Measurements from ENCODE around the gene NLRP3.
"Not testable (repeated sequence)": the region's sequence is repeated elsewhere in the genome, so short reads cannot be mapped to it uniquely, and the experiment has no call there.

Gene NLRP3

GRCh38 chr1:247415423-247416361 lies at the start of gene NLRP3:
Gene NLRP3 (plus strand): TSS chr1:247416173. CDS start chr1:247418801, 2,628 bp downstream.
- no peak for DNase-seq (ENCODE audit: low read depth)

DNA sequence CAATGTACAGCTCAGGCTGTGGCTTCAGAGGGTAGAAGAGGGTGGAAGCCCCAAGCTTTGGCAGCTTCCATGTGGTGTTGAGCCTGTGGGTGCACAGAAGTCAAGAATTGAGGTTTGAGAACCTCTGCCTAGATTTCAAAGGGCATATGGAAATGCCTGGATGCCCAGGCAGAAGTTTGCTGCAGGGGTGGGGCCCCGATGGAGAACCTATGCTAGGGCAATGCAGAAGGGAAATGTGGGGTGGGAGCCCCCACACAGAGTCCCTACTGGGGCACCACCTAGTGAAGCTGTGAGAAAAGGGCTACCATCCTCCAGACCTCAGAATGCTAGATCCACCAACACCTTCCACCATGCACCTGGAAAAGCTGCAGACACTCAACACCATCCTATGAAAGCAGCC lies 49.6 kb upstream of the NLRP3 start:
- not testable (repeated sequence) for DNase-seq (ENCODE audit: low read depth)

DNA sequence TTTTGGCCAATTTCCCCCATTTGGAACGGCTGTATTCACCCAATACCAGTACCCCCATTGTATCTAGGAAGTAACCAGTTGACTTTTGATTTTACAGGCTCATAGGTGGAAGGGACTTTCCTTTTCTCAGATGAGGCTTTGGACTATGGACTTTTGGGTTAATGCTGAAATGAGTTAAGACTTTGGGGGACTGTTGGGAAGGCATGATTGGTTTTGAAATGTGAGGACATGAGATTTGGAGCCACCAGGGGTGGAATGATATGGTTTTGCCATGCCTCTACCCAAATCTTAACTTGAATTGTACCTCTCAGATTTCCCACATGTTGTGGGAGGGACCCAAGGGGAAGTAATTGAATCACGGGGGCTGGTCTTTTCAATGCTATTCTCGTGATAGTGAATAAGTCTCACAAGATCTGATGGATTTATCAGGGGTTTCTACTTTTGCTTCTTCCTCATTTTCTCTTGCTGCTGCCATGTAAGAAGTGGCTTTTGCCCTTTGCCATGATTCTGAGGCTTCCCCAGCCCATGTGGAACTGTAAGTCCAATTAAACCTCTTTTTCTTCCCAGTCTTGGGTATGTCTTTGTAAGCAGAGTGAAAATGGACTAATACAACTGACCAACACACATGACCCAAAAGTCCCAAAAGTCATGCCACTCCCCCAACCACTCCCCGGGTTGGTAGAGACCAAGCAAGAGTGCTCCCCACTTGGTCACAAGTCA lies 48.9 kb upstream of the NLRP3 start:
- no peak for DNase-seq (ENCODE audit: low read depth)

DNA sequence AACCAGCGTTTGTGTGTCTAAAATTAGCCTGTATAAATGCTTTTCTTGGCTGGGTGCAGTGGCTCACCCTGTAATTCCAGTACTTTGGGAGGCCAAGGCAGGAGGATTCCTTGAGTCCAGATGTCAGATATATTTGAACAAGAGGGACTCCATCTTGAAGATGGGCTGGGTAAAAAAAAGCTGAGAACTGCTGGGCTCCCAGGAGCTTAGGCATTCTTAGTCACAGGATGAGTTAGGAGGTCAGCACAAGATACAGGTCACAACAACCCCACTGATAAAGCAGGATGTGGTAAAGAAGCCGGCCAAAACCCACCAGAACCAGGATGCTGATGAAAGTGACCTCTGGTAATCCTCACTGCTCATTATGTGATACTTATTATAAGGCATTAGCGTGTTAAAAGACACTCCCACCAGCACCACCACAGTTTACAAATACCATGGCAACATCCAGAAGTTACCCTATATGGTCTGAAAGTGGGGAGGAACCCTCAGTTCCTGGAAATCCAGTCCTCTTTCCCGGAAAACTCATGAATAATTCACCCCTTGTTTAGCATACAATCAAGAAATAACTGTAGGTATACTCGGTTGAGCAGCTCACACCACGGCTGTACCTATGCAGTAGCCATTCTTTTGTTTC lies 48.1 kb upstream of the NLRP3 start:
- DNase-seq (ENCODE audit: low read depth), result no peak

- DNase-seq (ENCODE audit: low read depth), result no peak
Measured at GRCh38 chr1:247368490-247369145, 47.4 kb upstream of the NLRP3 start.

DNA sequence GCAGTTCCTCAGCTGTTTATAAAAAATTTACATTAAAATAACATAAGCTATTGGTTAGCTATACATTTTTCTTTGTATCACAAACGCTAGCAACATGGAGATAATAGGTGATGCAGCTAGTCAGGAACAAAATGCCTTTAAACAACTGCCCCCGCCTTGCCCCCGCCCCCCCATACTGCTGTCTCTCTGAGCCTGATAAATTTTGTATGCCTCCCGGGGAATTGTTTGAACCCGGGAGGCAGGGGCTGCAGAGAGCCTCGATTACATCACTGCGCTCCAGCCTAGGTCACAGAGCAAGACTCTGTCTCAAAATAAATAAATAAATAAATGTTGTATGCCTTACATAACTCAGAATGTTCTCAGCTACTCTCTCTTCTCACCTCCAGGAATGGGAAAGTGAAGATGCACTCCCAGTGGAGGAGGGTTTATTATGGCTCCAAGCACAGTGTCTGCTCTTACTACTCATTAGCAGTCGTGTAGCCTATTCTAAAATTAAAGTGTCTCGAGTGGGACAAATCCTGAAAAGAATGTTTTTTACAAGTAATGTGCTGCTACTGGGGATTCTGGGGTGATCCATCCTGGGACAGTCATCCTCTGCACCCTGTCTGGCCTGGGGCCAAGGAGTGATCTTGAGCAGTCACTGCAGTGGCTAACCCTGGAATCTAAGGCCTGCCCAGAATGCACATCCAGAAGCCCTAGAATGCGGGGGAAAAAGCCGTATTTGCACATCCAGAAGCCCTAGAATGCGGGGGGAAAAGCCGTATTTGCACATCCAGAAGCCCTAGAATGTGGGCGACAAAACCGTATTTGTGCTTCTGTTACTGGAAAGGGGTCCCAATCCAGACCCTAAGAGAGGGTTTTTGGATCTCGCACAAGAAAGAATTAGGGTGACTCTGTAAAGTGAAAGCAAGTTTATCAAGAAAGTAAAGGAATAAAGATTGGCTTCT lies 44.9 kb upstream of the NLRP3 start:
- DNase-seq (ENCODE audit: low read depth), result no peak

DNA sequence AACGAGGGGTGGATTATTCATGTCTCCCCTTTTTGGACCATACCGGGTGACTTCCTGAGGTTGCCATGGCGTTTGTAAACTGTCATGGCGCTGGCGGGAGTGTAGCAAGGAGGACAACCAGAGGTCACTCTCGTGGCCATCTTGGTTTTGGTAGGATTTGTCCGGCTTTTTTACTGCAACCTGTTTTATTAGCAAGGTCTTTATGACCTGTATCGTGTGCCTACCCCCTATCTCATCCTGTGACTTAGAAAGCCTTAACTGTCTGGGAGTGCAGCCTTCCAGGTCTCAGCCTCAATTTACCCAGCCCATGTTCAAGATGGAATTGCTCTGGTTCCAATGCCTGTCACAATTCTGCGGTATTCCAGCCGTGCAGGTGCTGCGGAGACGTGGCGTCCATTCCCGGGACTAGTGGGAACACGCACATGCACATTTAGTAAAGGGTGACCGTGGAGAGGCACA lies 44.1 kb upstream of the NLRP3 start:
- DNase-seq (ENCODE audit: low read depth), result no peak

DNA sequence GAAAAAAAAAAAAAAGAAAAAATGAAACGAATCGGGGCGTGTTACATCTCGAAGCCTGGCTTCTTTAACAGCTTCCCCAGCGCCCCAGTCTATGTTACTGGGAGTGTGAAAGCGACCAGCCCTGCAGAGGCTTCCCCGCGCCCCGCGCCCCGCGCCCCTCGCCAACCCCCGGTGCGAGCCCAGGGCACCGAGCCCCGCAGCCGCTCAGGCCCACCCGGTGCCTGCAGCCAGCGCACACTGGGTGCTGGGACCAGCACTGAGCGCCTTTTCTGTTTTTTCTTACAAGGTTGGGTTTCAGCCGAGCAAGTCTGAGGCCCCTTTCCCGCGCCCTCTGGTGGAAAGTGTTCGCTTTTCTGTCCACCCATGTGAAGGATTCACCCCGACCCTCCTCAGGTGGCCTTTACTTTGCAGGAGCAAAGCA lies 42.2 kb upstream of the NLRP3 start:
- peak; percentile 30 for DNase-seq (ENCODE audit: low read depth)

DNA sequence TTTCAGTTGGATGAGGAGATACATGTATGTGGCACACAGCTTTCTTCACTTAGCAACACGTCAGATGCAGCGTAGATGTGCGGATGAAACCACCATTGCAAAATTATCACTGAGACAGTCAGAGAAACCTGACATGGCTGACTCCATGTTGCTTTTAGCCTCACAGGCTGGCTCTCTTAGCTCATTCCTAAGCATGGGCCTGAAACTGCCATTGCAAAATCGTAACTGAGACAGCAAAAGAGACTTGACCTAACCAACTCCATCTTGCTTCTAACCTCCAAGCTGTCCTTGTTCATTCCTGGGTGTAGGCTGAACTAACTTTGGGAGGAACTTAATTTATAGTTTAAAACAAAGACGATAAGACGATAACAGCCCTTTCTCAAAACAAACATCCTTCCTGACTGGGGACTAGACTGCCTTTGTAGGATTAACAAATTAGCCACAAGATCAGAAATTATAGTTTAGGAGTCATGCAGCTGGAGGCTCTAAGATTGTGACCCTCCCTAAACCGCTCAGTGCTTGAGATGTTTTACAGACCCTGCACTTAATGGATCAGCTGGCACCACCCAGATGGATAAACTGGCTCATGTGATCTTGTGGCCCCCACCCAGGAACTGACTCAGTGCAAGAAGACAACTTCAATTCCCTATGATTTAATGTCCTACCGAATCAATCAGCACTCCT lies 41.2 kb upstream of the NLRP3 start:
- DNase-seq (ENCODE audit: low read depth), result not testable (repeated sequence)

DNA sequence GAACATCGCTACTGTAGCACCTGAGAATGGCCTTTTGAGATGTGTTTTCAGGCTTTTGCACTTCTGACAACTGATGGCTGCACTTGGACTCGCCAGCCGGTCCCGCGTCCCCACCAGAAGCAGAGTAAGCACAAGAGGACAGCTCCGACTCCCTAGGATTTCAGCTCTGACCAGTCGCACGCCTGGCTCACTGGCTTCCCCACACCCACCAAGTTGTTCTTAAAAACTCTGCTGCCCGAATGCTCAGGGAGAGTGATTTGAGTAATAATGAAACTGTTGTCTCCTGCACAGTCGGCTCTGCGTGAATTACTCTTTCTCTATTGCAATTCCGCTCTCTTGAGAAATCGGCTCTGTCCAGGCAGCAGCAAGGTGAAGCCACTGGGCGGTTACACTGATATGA lies 40.2 kb upstream of the NLRP3 start:
- DNase-seq (ENCODE audit: low read depth), result no peak

GRCh38 chr1:247376659-247377058 lies 39.3 kb upstream of the NLRP3 start:
- no peak for DNase-seq (ENCODE audit: low read depth)

- not testable (repeated sequence) for DNase-seq (ENCODE audit: low read depth)
Measured at GRCh38 chr1:247377656-247378055, 38.3 kb upstream of the NLRP3 start.

GRCh38 chr1:247378334-247379073 lies 37.5 kb upstream of the NLRP3 start:
- no peak for DNase-seq (ENCODE audit: low read depth)

DNA sequence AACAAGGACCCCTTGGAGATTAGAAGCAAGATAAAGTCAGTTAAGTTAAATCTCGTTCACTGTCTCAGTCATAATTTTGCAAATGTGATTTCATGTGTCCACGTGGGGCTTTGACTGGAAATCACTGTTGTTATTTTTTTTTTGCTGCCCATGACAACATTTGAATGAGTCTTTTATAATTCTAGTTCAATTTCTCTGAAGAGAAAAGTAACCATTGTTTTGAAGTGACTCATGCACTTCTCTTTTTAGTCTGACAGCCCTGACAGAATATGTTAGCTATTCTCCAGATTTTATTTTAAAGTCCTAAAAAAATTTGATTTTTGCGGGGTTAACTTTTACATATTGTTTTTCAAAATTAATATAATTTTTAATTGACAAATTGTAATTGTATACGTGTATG lies 30.7 kb upstream of the NLRP3 start:
- no peak for DNase-seq (ENCODE audit: low read depth)

DNA sequence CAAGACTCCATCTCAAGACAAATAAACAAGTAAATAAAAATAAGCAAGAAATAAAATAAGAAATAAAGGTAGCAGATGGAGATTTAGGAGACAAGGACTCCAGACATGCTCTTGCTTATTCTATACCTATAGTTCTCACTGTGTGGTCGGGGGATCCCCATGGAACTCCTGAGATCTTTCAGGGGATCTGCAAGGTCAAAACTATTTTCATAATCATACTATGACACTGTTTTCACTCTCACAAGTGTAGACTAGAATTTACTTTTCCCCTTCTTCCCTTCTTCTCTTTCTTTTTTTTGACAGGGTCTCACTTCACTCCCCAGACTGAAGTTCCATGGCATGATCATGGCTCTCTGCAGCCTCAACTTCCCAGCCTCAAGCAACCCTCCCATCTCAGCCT lies 29.8 kb upstream of the NLRP3 start:
- DNase-seq (ENCODE audit: low read depth), result no peak

GRCh38 chr1:247386687-247387086 lies 29.3 kb upstream of the NLRP3 start:
- DNase-seq (ENCODE audit: low read depth), result no peak

DNA sequence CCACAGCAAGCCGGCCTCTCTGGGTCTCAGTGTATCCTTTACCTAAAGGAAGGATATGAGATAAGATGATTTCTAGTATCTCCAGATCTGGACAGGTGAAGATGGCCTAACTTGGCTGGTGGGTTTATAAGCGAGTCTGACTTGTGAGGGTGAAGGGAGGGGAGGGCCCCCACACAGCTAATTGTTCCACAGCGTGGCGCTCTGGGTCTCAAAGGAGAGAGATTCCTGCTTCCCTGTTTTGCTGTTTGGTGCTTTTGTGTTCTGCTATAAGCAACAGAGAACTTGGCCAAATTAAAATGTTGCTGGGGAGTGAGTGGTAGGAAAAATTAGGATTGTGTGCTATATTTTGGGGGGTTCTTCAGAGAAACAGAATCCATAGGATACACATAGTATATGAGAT lies 28.9 kb upstream of the NLRP3 start:
- no peak for DNase-seq (ENCODE audit: low read depth)

GRCh38 chr1:247387565-247387964 lies 28.4 kb upstream of the NLRP3 start:
- DNase-seq (ENCODE audit: low read depth), result no peak

GRCh38 chr1:247390116-247390791 lies 25.7 kb upstream of the NLRP3 start:
- DNase-seq (ENCODE audit: low read depth), result peak; percentile 53
